H7 (cell line): Measurements from ENCODE around the gene SLC44A3. TPM values are rescaled to one million over a fixed set of nuclear protein-coding genes. Genes with fewer than 3 reads are reported as not detected.

Experiments used
- DNase-seq: peaks from one replicate; pipeline ENCODE4 v3.0.0; 2012
- H3K27me3 ChIP-seq: 2 replicates; pipeline ENCODE4 v1.6.0; 2011; ENCODE audit warnings: mild to moderate bottlenecking, low read length; ENCODE audit not compliant: control insufficient read depth, insufficient read depth
- H3K36me3 ChIP-seq: replicated peaks from 2 replicates; pipeline ENCODE4 v1.5.1; 2011; ENCODE audit warnings: low read length; ENCODE audit not compliant: control insufficient read depth, insufficient read depth
- H3K4me3 ChIP-seq: 2 replicates; pipeline ENCODE4 v1.5.1; 2011; ENCODE audit warnings: low read depth, mild to moderate bottlenecking, control low read depth, low read length, moderate library complexity; ENCODE audit not compliant: insufficient read depth
- total RNA-seq: library from RNA; depleted of rRNA; stranded (reverse); fragments of >200 nt; shearing (Covaris generic); gene quantifications from 2 replicates; pipeline ENCODE4 v1.2.3, GENCODE V29; 2014

Gene SLC44A3
- total RNA-seq, 1 experiment from 2014 or later, result 0.83 TPM

- H3K27me3 ChIP-seq, result no peaks in the 10 kb centered on the region; the same call in 1 of the 2 replicates
- no peak for DNase-seq
- H3K4me3 ChIP-seq, result no peak overlapping the region
- no peaks in the 10 kb centered on the region for H3K36me3 ChIP-seq
These were observed 42.6 kb downstream of the SLC44A3 start for GRCh38 chr1:94862718-94863117.

GRCh38 chr1:94863297-94863911, 43.2 kb downstream of the SLC44A3 start:
- H3K36me3 ChIP-seq, result no peaks in the 10 kb centered on the region

GRCh38 chr1:94863919-94864318, 43.8 kb downstream of the SLC44A3 start:
- no peak for DNase-seq
- no peaks in the 10 kb centered on the region for H3K36me3 ChIP-seq
- no peaks in the 10 kb centered on the region; the same call in 1 of the 2 replicates for H3K27me3 ChIP-seq
- H3K4me3 ChIP-seq, result no peak overlapping the region

More at GRCh38 chr1:94863297-94863911, 43.2 kb downstream of the SLC44A3 start:
- H3K4me3 ChIP-seq, result no peak overlapping the region
- DNase-seq, result no peak
- no peaks in the 10 kb centered on the region; the same call in 1 of the 2 replicates for H3K27me3 ChIP-seq

- no peaks in the 10 kb centered on the region; the same call in 1 of the 2 replicates for H3K27me3 ChIP-seq
- H3K4me3 ChIP-seq, result no peak overlapping the region
- no peak for DNase-seq
- H3K36me3 ChIP-seq, result no peaks in the 10 kb centered on the region
These were observed 44.7 kb downstream of the SLC44A3 start for GRCh38 chr1:94864821-94865220.

GRCh38 chr1:94865360-94865759, 45.2 kb downstream of the SLC44A3 start:
- Histone ChIP-seq H3K27me3 (no peaks in the 10 kb centered on the region; the same call in 1 of the 2 replicates), H3K36me3 (no peaks in the 10 kb centered on the region), H3K4me3 (no peak overlapping the region)
- DNase-seq, result no peak

DNA sequence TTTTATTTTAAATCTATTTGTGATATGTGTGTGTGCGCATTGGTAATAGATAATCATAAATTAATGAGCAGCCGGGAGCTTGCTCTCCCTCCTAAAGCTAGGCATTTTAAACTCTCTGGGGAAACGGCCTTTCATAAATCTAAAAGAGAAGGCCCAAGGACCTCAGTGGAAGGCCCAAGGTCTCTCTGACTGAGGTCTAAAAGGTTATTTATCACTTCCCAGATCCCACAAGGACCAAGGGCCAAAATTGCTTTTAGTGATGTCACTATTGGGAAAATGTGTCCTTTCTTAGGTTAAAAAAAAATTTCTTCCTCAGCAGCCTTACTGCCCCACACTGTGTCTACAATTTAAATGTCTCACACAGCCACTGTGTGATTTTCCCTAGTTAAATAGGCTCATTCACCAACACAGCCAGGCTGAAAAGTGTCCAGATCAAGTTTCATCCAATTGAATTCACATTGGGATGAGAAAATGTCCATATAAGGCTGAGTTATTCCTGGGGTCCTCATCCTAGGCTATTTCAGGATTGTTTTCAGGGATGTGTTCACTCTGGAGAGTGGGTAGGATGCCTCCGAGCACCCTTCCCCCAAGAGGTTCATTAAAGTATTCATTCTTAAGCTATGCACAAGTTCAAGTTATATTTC, 46.1 kb downstream of the SLC44A3 start:
- no peak for DNase-seq
- Histone ChIP-seq H3K27me3 (no peaks in the 10 kb centered on the region; the same call in 1 of the 2 replicates), H3K4me3 (no peak overlapping the region), H3K36me3 (no peaks in the 10 kb centered on the region)

- no peak overlapping the region for H3K4me3 ChIP-seq
- H3K36me3 ChIP-seq, result no peaks in the 10 kb centered on the region; the same call in 1 of the 2 replicates
- no peaks in the 10 kb centered on the region for H3K27me3 ChIP-seq
- no peak for DNase-seq
These were observed 50.9 kb downstream of the SLC44A3 start for GRCh38 chr1:94871031-94871430.

- Histone ChIP-seq H3K4me3 (no peak overlapping the region), H3K27me3 (no peaks in the 10 kb centered on the region), H3K36me3 (no peaks in the 10 kb centered on the region; the same call in 1 of the 2 replicates)
- DNase-seq, result no peak
These were observed 52.8 kb downstream of the SLC44A3 start for GRCh38 chr1:94872771-94873495.

- Histone ChIP-seq H3K27me3 (no peaks in the 10 kb centered on the region), H3K36me3 (no peaks in the 10 kb centered on the region; the same call in 1 of the 2 replicates), H3K4me3 (no peak overlapping the region)
- DNase-seq, result no peak
These were observed 53.6 kb downstream of the SLC44A3 start for GRCh38 chr1:94873520-94874351.

- no peaks in the 10 kb centered on the region for H3K27me3 ChIP-seq
- H3K4me3 ChIP-seq, result no peak overlapping the region
- H3K36me3 ChIP-seq, result no peaks in the 10 kb centered on the region; the same call in 1 of the 2 replicates
- no peak for DNase-seq
These were observed 54.3 kb downstream of the SLC44A3 start for GRCh38 chr1:94874423-94874822.

DNA sequence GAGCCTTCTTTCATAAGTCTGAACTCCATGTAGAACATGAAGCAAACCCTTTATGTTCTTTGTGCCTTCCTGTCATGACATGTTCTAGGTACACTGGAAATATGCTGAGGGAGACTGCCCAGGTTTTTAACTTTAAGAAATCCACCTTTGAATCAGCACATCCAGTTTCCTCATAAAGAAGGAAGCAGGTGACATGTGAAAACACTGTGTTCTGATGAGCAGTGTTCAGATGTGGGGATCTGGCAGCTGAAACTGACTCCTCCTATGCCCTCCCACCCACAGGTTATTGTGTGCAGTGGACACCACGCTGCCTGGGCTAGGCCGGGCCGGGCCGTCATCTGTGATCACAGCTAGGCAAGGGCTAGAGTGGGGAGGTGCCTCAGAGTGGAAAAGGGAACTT, 55.6 kb downstream of the SLC44A3 start:
- no peaks in the 10 kb centered on the region; the same call in 1 of the 2 replicates for H3K36me3 ChIP-seq
- H3K27me3 ChIP-seq, result no peaks in the 10 kb centered on the region
- no peak for DNase-seq
- H3K4me3 ChIP-seq, result no peak overlapping the region

DNA sequence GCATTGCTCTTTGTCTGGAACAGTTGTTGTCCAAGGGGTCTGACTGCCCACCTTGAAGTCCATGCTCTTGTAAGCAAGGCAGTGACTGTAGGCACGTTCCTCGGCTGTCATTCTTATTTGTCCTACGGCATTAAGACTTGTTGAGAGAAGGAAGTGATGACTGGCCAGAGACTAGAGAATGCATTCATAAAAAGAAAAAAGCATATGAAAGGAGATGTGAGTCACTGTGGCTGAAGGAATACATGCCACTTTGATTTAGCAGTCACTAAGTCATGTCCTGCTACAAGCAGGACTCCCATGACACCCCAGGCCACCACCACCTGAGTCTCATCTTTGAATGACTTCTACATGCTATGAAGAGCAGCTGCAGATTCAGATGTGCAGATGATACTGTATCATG, 56.2 kb downstream of the SLC44A3 start:
- Histone ChIP-seq H3K27me3 (no peaks in the 10 kb centered on the region), H3K36me3 (no peaks in the 10 kb centered on the region; the same call in 1 of the 2 replicates), H3K4me3 (no peak overlapping the region)
- DNase-seq, result no peak

DNA sequence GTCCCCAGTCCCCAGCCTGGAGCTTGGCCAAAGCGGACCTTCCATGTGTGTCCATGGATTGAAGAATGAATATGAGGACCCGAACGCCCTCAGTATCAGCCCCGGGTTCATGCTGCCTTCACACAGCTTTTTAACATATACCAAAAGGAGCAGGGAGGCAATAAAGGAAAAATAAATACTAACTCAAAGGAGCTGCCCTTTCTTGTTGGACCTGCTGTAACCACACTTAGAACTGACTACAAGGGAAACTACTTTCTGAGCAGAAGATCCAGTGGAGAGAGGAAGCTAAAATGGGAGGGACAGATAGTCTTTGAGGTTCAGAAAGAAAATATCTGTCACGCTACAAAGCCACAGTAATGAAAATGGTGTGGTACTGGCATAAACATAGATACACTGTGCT, 58.2 kb downstream of the SLC44A3 start:
- no peak for DNase-seq
- no peaks in the 10 kb centered on the region for H3K27me3 ChIP-seq
- no peaks in the 10 kb centered on the region; the same call in 1 of the 2 replicates for H3K36me3 ChIP-seq
- H3K4me3 ChIP-seq, result no peak overlapping the region

DNA sequence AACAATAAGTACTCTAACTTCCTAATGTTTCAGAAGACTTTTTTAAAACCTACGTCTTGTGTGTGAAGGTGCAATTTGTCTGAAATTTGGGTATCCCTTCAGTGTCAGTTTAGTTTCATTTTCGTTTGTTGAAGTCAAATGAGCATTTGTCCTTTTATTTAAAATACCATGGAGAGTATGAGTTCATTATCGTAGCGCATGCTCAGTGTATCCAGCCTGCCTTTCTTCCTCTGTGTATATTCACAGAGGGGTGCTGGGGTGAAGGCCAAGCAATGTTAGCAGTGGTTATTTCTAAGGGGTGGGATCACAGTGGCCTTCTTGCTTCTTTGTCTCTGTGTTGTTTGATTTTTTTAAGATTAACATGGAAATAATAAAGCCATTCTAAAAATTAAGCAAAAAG, 63.5 kb downstream of the SLC44A3 start:
- no peak for DNase-seq
- no peaks in the 10 kb centered on the region for H3K27me3 ChIP-seq
- no peaks in the 10 kb centered on the region for H3K36me3 ChIP-seq
- H3K4me3 ChIP-seq, result no peak overlapping the region
